Vagina (tissue), 2 donors: ENCODE results near the gene CHCHD6.

Experiments used
- POLR2A ChIP-seq, 2 donors: fragments of 450-650 bp; IDR thresholded peaks; one replicate each; pipeline ENCODE4 v1.6.1; 2017; ENCODE audit warnings: antibody characterized with exemption in 2 of 2, mild to moderate bottlenecking in 2 of 2, moderate library complexity in 2 of 2
- POLR2AphosphoS5 ChIP-seq, 2 donors: sonication (generic); formaldehyde crosslinking; IDR thresholded peaks; one replicate each; pipeline ENCODE4 v1.9.0; 2017; ENCODE audit warnings: antibody characterized with exemption in 2 of 2, mild to moderate bottlenecking in 2 of 2, low read depth in 1 of 2; ENCODE audit not compliant: insufficient read depth in 1 of 2
- TF ChIP-seq, protein P1 (sequence below), 3 experiments: fragments of 450-650 bp in 2 of 3; fragments of 200-600 bp in 1 of 3; sonication (generic) in 1 of 3; IDR thresholded peaks; one replicate each; pipeline ENCODE4 v1.5.1; 2017 to 2019; ENCODE audit warnings: antibody characterized with exemption in 3 of 3, mild to moderate bottlenecking in 2 of 3, moderate library complexity in 2 of 3

DNA sequence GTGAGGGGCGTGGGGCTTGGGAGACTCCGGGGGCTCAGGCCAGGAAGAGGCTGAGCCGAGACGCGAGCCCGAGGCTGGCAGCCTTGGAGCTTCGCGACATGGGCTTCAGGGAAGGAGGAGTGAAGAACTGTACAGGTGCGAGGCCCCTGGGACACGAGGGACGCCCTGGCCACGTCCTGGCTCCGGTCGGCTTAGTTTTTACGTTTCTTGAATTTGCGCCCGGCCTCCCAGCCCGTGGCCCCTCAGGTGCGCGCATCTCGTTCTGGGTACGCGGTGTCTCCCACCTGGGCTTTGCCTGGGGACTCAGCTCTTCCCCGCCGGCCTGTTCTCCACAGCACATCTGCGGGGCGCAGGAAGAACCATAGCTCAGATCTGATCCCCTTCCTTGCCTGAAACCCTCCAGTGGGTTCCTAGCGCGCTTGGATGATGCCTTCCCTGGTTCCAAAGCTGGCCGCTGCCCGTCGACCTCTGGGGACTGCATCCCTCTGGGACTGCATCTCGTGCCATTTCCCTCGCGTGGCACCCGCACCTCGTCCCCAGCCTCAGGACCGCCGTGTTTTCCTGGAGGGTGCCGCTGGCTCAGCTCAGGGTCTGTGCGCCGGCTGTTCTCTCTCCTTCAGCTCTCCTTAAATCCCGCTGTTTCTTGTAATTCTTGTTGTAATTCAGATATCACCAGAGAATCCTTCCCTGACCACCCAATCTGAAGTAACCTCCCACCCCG lies 614 bp downstream of the CHCHD6 start:
- no peak for TF ChIP-seq POLR2A (IDR thresholded peaks at IDR 0.05)
- TF ChIP-seq, protein P1, sequence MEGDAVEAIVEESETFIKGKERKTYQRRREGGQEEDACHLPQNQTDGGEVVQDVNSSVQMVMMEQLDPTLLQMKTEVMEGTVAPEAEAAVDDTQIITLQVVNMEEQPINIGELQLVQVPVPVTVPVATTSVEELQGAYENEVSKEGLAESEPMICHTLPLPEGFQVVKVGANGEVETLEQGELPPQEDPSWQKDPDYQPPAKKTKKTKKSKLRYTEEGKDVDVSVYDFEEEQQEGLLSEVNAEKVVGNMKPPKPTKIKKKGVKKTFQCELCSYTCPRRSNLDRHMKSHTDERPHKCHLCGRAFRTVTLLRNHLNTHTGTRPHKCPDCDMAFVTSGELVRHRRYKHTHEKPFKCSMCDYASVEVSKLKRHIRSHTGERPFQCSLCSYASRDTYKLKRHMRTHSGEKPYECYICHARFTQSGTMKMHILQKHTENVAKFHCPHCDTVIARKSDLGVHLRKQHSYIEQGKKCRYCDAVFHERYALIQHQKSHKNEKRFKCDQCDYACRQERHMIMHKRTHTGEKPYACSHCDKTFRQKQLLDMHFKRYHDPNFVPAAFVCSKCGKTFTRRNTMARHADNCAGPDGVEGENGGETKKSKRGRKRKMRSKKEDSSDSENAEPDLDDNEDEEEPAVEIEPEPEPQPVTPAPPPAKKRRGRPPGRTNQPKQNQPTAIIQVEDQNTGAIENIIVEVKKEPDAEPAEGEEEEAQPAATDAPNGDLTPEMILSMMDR (IDR thresholded peaks at IDR 0.05) = no peak
- TF ChIP-seq POLR2AphosphoS5 (IDR thresholded peaks at IDR 0.05; ENCODE audit: insufficient read depth in 1 of 2, low read depth in 1 of 2) = no peak
